ENCODE results near the gene CD81.

DNA sequence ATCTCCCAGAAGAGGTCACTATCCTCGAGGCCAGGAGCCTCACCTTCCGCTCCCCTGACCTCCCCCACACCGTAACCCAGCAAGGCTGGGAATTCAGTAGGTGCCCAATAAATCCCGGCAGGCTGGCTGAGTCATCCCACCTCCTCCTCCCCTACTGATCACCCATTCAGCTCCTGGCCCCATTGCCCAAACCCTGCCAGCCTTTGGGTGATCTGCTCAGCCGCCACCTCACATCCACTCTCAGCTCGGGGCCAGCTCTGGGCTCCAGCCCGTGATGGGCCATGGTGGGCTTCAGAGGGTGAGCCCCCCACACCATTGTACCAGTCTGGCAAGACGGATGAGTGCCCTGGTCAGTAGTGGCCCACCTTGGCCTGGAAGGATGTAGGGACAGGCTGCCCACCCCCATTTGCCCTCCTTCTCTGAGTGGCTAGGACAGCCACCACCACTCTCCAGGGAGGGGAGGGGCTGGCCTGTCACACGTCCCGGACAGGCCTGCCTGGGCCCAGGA is 59.0 kb downstream of the CD81 start:
- no peak for TF ChIP-seq CTCF (IDR thresholded peaks at IDR 0.05)
- no peak for TF ChIP-seq POLR2A (IDR thresholded peaks at IDR 0.05)
- no peak for TF ChIP-seq EP300 (IDR thresholded peaks at IDR 0.05; ENCODE audit: low read depth)

All from transverse colon (tissue), 3 donors.